CD4-positive, alpha-beta T cell (primary cell): ENCODE results near the gene ZFP1. TPM values are rescaled to one million over a fixed set of nuclear protein-coding genes. Genes with fewer than 3 reads are reported as not detected.

ENCODE experiments used
- ATAC-seq: fragments of 200-7000 bp; cut with Tn5 transposase; one replicate; pipeline ENCODE4 v1.10.0; 2022; ENCODE audit warnings: mild to moderate bottlenecking; ENCODE audit not compliant: poor library complexity
- CTCF ChIA-PET: fragments of 350-600 bp; sonication (Branson Sonifier 250); formaldehyde crosslinking; loops from one replicate; lab custom pipeline; 2021; ENCODE audit warnings: antibody characterized with exemption, inconsistent platforms; lab: Charles Lee
- POLR2A ChIA-PET: fragments of 350-600 bp; sonication (Branson Sonifier 250); formaldehyde crosslinking; loops from one replicate; lab custom pipeline; 2021; ENCODE audit warnings: antibody characterized with exemption, inconsistent platforms; lab: Charles Lee
- DNase-seq, 14 experiments: peaks; one replicate each; pipeline ENCODE4 v3.0.0-alpha.2; 2013 to 2020; ENCODE audit warnings: mixed read lengths in 2 of 14
- H3K27ac ChIP-seq, 2 donors: one replicate each; pipeline versions ENCODE4 v1.5.1 to v1.7.0; 2013; ENCODE audit warnings: low read length in 2 of 2, low read depth in 1 of 2, mild to moderate bottlenecking in 1 of 2
- H3K27me3 ChIP-seq, 2 experiments: 1 replicate in 1 of 2; 2 replicates in 1 of 2; pipeline versions ENCODE4 v1.6.1 to v1.7.0; 2013; ENCODE audit warnings: low read length in 2 of 2, control low read depth in 1 of 2, mild to moderate bottlenecking in 1 of 2, moderate library complexity in 1 of 2; ENCODE audit not compliant: insufficient read depth in 2 of 2, control insufficient read depth in 1 of 2
- H3K36me3 ChIP-seq: one replicate; pipeline ENCODE4 v1.6.1; 2013; ENCODE audit warnings: low read length, control low read depth; ENCODE audit not compliant: insufficient read depth
- H3K4me1 ChIP-seq: one replicate; pipeline ENCODE4 v1.6.1; 2013; ENCODE audit warnings: low read length, control low read depth; ENCODE audit not compliant: insufficient read depth
- H3K4me3 ChIP-seq: one replicate; pipeline ENCODE4 v1.5.1; 2013; ENCODE audit warnings: mild to moderate bottlenecking, low read length, moderate library complexity
- H3K9me3 ChIP-seq, 2 experiments: 1 replicate in 1 of 2; 2 replicates in 1 of 2; pipeline versions ENCODE4 v1.6.1 to v1.7.0; 2013; ENCODE audit warnings: low read length in 2 of 2, mild to moderate bottlenecking in 2 of 2, control low read depth in 1 of 2, moderate library complexity in 1 of 2; ENCODE audit not compliant: control insufficient read depth in 1 of 2, insufficient read depth in 1 of 2
- H3K27ac Mint-ChIP-seq: one replicate; pipeline ENCODE4 v1.8.0; 2020; ENCODE audit warnings: mixed read lengths
- H3K27me3 Mint-ChIP-seq: one replicate; pipeline ENCODE4 v1.8.0; 2021; ENCODE audit warnings: mixed read lengths
- H3K36me3 Mint-ChIP-seq: one replicate; pipeline ENCODE4 v1.8.0; 2021; ENCODE audit warnings: low read depth, mixed read lengths
- H3K4me1 Mint-ChIP-seq: one replicate; pipeline ENCODE4 v1.8.0; 2021; ENCODE audit warnings: low read depth, mixed read lengths
- H3K4me3 Mint-ChIP-seq: one replicate; pipeline ENCODE4 v1.8.0; 2020; ENCODE audit warnings: mild to moderate bottlenecking, mixed read lengths
- H3K9me3 Mint-ChIP-seq: one replicate; pipeline ENCODE4 v1.8.0; 2020; ENCODE audit warnings: mixed read lengths
- CTCF ChIP-seq: fragments of 200-600 bp; IDR thresholded peaks from one replicate; pipeline ENCODE4 v1.8.0; 2022; ENCODE audit warnings: antibody characterized with exemption, mild to moderate bottlenecking
- intact Hi-C, 2 experiments: fragments of 100-400 bp; cut with DNase I in 1 of 2; cut with micrococcal nuclease in 1 of 2; formaldehyde crosslinking; loops; one replicate each; pipeline versions ENCODE4 v1.15.1 to v1.9.0; 2023 to 2025; cut with DNase I, micrococcal nuclease
- total RNA-seq, 174 experiments: library from RNA in 2 of 174; stranded (reverse) in 2 of 174; gene quantifications; one replicate each; pipeline ENCODE4 v1.2.3 and lab custom pipeline; 2021 to 2026

ZFP1 gene
- total RNA-seq, 2 experiments from 2014 or later: 6.2 to 7.5 TPM

DNA sequence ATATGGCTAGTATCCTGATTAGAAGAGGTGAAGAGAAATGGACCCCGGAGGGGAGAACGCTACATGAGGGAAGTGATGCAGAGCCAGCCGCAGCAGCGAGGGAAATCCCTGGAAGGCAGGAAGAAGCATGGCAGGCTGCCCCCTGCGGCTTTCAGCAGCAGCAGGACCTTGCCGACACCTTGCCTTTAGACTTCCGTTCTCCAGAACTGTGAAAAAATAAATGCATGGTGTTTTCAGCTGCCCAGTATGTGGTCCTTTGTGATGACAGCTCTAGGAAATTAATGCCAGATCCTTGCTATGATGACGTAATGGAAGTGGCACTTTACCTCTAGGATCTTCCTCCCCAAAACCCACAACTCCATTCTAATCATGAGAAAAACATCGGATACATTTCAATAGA lies 9.7 kb upstream of the ZFP1 start:
- POLR2A ChIA-PET: no interaction called here
- Histone ChIP-seq H3K36me3 (no peaks in the 10 kb centered on the region), H3K4me1 (peaks cover 6% of the 10 kb centered on the region), H3K4me3 (no peak overlapping the region), H3K9me3 (no peaks in the 10 kb centered on the region), H3K27ac (no peak overlapping the region), H3K27me3 (no peaks in the 10 kb centered on the region)
- peaks cover 7% of the 10 kb centered on the region for H3K4me1 Mint-ChIP-seq
- ATAC-seq (no peak), DNase-seq (peak in 1 of 14 experiments; percentile 31)
- intact Hi-C loops: no loop called here
- CTCF ChIA-PET: interaction anchor here (1.0 kb wide), 1 partner anchor 170 kb away, joined by 3 read pairs; no protein-coding TSS in a partner anchor
- no peaks in the 10 kb centered on the region for H3K9me3 Mint-ChIP-seq
- no peak overlapping the region for H3K27ac Mint-ChIP-seq
- no peak for TF ChIP-seq CTCF
- H3K36me3 Mint-ChIP-seq: no peaks in the 10 kb centered on the region
- peaks cover 7% of the 10 kb centered on the region for H3K27me3 Mint-ChIP-seq
- no peak overlapping the region for H3K4me3 Mint-ChIP-seq

GRCh38 chr16:75139498-75139897 lies 8.8 kb upstream of the ZFP1 start:
- Histone ChIP-seq H3K4me3 (no peak overlapping the region), H3K9me3 (no peaks in the 10 kb centered on the region), H3K27ac (no peak overlapping the region), H3K27me3 (no peaks in the 10 kb centered on the region), H3K36me3 (no peaks in the 10 kb centered on the region), H3K4me1 (peaks cover 6% of the 10 kb centered on the region)
- H3K9me3 Mint-ChIP-seq: no peaks in the 10 kb centered on the region
- ATAC-seq: no peak
- no peak overlapping the region for H3K4me3 Mint-ChIP-seq
- ChIA-PET CTCF (no interaction called here), POLR2A (no interaction called here)
- no peak for TF ChIP-seq CTCF
- no peak for DNase-seq
- H3K4me1 Mint-ChIP-seq: peaks cover 7% of the 10 kb centered on the region
- intact Hi-C loops: no loop called here
- H3K27ac Mint-ChIP-seq: no peak overlapping the region
- H3K36me3 Mint-ChIP-seq: no peaks in the 10 kb centered on the region
- H3K27me3 Mint-ChIP-seq: peaks cover 7% of the 10 kb centered on the region

GRCh38 chr16:75143941-75144340 lies 4.4 kb upstream of the ZFP1 start:
- H3K27ac ChIP-seq: no peak overlapping the region
- ATAC-seq: no peak
- no peaks in the 10 kb centered on the region for H3K9me3 Mint-ChIP-seq
- no peaks in the 10 kb centered on the region for H3K36me3 ChIP-seq
- no peaks in the 10 kb centered on the region for H3K27me3 ChIP-seq
- peaks cover 6% of the 10 kb centered on the region for H3K36me3 Mint-ChIP-seq
- intact Hi-C loops: loop anchor here in 1 of 2 experiments (10.0 kb wide), 1 partner anchor 421 kb away; the partner anchor contains the start of gene GABARAPL2
- no peak overlapping the region for H3K4me3 ChIP-seq
- DNase-seq: no peak
- H3K4me3 Mint-ChIP-seq: no peak overlapping the region
- ChIA-PET CTCF (no interaction called here), POLR2A (no interaction called here)
- no peaks in the 10 kb centered on the region for H3K27me3 Mint-ChIP-seq
- peaks cover 1% of the 10 kb centered on the region for H3K4me1 ChIP-seq
- H3K9me3 ChIP-seq: peaks cover 0 to 4% of the 10 kb centered on the region in 2 experiments
- no peak overlapping the region for H3K27ac Mint-ChIP-seq
- H3K4me1 Mint-ChIP-seq: peaks cover 10% of the 10 kb centered on the region
- no peak for TF ChIP-seq CTCF
